ELF-1 (cell line): ENCODE results near the gene CCDC74A.
"Not testable (repeated sequence)": the region's sequence is repeated elsewhere in the genome, so short reads cannot be mapped to it uniquely, and the experiment has no call there.

ENCODE experiments used
- DNase-seq: peaks from one replicate; pipeline ENCODE4 v3.0.0-alpha.2; 2016; ENCODE audit warnings: low read depth, low spot score

Gene CCDC74A

GRCh38 chr2:131527131-131528001 lies at the start of gene CCDC74A:
CCDC74A (plus strand) TSS chr2:131527888; CDS start chr2:131527971, 83 bp downstream.
- DNase-seq: peak; percentile 74

- DNase-seq: not testable (repeated sequence)
Measured at GRCh38 chr2:131478074-131478849, 49.4 kb upstream of the CCDC74A start.

DNA sequence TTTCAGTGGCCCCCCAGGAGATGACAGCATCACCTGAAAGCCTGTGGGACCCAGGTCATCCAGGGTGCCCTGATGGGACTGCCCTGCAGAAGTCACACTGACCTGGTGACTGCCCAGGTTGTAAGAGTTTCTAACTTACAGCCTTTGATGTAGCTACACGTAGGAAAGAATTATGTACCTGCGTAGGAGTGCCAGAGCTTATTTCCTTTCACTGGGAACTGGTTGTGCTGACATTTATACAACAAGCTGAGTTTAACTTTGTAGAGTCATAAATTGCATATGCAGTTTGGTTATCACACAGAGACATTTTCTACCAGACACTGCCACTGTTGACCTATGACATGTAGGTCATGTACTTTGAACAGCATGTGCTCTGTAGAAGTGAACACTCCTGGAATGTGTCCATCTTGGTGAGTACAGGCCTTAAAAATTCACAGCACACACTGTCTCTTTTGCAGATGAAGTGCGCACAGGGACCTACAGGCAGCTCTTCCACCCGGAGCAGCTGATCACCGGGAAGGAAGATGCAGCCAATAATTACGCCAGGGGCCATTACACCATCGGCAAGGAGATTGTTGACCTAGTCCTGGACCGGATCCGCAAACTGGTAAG lies 48.7 kb upstream of the CCDC74A start:
- DNase-seq: not testable (repeated sequence)

DNA sequence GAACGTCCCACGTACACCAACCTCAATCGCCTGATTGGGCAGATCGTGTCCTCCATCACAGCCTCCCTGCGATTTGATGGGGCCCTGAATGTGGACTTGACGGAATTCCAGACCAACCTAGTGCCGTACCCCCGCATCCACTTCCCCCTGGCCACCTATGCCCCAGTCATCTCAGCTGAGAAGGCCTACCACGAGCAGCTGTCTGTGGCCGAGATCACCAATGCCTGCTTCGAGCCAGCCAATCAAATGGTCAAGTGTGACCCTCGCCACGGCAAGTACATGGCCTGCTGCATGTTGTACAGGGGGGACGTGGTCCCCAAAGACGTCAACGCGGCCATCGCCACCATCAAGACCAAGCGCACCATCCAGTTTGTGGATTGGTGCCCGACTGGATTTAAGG lies 47.3 kb upstream of the CCDC74A start:
- not testable (repeated sequence) for DNase-seq

GRCh38 chr2:131482506-131483155 lies 45.1 kb upstream of the CCDC74A start:
- not testable (repeated sequence) for DNase-seq

GRCh38 chr2:131483981-131484820 lies 43.5 kb upstream of the CCDC74A start:
- DNase-seq: not testable (repeated sequence)

DNA sequence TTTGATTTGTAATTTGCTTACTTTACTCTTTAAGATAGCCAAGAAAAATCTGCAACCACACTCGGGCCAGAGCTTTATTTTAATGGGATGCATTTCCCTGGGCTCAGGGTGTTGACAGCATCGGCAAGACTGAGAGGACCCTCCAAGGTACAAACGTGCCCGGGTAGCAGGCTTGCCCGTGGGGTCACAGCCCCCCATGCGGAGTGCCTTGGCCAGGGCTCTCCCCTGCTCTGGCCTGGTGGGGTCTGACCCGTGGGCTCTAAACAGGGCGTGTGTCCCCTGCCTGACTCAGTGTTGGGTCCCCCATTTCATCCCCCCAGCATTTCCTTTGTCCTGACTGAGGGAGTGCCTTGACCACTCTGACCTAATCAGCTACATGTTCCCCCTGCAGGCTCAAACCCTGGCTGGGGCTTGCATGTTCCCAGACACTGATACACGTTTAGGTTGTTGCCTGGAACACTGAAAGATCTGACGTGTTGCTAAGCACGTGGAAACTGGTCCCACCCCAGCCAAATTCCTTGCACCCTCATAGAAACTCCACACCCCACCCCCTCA lies 42.7 kb upstream of the CCDC74A start:
- DNase-seq: not testable (repeated sequence)

DNA sequence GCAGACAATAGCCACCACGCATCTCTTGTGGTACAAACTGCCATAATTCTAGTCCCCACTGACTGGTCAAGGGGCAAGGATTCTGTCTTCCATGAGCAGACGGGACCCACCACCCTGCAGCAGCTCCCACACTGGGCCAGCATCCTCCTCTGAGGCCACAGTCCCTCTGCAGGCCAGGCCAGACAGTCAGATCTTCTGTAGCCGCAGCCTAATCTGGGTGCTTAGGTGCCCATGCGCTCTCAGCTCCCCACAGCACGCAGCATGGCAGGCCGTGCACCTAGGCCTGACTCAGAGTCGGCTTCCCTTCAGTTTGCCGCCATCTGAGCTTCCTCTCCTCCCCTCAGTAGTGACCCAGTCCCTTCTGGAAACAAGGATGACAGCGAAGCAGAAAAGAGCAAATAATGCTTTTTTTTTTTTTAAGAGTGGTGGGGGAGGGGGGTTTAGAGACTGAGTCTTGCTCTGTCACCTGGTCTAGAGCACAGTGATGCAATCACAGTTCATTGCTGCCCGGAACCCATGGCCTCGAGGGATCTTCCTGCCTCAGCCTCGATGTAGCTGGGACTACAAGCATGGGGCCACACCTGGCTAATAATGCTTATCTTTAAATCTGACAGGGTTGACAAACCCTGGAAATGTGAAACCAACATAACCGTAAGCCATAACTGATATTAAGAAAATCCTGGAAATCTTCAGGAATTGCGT lies 41.3 kb upstream of the CCDC74A start:
- peak; percentile 35 for DNase-seq

DNA sequence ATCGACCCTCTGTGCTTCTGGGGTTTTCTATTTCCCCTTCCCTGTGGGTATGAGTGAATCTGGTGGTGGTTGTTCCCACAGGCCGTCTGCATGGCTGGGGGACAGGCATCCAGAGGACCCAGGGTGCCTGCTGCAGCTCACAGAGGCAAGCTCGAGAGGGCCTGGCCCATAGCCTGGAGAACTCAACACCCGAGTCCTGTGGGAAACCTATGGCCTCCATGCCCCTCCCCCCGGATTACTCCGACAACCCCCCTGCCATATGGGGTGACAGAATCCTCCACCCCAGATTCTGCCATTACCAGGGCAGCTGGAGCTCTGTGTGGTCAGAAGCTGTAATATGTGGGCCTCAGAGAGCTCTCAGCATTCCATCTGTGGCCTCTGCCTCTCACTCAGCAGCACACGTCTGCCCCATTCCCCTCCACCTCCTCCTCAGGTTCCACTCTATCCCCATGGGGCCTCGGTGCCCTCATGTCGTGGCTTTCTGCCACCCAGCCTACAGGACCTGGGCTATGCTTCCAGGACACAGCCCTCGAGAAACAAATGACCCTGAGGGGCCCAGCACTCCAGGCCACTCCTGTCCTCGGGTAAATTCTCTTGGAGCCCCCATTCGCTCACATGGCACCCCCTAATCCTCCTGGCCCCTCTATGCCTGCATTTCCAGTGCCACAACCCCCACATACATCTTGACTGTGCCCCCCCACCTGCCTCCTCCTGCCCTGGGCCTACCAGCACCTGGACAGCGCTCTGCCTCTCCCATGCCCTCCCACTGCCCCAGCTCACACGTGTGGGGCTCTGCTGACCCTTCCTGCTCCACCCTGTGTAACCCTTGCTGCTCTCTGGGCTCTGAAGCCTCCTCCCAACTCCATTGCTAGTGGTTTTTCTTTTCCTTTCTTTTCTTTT lies 39.1 kb upstream of the CCDC74A start:
- no peak for DNase-seq

DNA sequence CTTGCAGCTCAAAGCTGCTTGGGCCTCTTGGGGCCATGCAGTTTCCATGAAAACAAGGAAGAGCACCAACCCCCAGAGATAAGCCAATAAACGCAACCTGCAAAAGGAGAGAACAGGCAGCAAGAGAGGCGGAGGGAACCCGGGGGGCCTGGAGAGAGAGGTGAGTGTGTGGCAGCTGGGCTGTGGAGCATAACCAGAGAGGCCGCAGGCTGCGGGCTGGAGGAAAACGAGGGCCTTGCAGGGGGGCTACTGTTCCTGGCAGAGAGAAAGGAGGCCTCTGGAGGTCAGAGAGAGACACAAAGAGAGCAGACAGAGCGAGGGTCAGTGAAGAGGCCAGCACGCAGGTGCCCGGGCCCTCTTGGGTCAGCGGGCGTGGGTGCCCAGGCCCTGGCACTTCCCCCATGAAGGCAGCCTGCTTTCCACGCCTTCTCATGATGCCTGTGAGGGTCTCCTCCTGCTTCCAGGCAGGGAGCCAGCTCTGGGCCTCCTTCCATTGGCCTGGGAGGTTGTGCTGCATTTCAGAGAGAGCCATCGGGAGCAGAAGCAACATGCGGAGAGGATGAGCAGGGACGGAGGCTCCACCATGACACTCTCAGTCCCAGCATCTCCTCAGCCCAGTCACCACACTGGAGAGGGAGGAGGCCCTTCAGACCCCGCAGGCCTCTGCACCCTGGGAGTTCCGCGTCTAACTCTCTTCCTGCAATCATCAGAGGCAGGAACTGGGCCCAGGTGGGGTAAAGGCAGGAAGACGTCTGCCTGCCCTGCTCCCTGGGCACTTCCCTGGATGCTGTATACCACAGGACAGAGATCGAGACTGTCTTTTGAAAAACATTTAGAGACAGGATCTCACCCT lies 36.8 kb upstream of the CCDC74A start:
- peak; percentile 15 for DNase-seq

- peak; percentile 33 for DNase-seq
Measured at GRCh38 chr2:131491469-131491836, 36.2 kb upstream of the CCDC74A start.

DNA sequence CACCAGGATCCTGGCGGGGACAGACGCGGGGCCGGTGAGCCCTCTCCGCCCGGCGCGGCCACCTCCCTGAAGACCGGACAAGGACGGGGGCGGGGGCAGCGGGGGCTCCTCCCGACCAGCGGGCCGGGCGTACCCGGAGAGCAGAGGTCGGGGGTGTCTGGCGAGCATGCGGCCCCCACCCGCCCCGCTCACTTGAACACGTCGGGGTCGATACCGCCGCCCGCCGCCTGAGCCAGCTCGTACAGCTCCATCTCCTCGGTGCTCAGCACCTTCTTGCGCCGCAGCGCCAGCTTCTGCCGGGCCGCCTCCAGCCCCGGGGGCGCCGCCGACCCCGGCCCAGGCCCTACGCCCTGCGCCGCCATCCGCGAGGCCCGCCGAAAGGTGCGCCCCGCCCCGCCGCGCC lies 35.7 kb upstream of the CCDC74A start, which contains the start of gene MZT2A:
Gene MZT2A (minus strand): TSS at position 383 of the 403 bp plus-strand sequence. CDS start 21 bp downstream, at position 362.
- not testable (repeated sequence) for DNase-seq

DNA sequence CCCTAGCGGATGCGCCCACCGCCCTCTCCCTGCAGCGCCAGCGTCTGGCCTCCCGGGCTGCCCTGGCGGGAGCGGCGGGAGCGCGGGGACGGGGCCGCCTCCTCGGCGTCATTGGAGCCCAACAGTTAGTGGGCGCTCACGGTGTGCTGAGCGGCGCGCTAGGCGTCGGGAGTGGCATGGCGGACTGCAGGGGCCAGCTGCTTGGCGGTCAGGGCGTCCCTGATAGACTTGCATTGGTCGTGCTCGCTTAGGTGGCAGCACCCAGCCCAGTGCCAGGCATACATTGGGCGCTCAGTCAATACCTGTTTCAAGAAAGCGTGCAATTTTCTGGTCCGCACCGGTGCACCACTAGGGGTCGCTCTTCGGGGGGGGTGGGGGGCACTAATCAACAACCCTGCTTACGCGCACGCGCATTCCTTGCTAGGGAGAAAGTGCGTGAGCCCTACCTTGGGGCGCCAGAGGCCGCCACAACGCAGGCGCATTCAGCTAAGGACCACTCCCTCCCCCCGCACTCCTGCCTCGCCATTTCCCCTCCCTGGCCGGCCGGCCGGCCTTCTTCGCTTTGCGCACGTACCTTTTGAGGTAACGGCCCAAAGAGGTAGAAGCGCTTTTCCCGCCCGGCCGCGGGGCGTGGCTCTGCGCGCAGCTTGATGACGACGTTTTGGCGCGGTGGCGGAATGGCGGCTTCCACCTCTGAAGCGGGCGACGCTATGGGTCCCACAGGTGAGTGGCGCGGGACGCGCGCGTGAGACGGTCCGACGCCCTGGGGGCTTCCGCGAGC lies 35.1 kb upstream of the CCDC74A start:
- DNase-seq: peak; percentile 98

DNA sequence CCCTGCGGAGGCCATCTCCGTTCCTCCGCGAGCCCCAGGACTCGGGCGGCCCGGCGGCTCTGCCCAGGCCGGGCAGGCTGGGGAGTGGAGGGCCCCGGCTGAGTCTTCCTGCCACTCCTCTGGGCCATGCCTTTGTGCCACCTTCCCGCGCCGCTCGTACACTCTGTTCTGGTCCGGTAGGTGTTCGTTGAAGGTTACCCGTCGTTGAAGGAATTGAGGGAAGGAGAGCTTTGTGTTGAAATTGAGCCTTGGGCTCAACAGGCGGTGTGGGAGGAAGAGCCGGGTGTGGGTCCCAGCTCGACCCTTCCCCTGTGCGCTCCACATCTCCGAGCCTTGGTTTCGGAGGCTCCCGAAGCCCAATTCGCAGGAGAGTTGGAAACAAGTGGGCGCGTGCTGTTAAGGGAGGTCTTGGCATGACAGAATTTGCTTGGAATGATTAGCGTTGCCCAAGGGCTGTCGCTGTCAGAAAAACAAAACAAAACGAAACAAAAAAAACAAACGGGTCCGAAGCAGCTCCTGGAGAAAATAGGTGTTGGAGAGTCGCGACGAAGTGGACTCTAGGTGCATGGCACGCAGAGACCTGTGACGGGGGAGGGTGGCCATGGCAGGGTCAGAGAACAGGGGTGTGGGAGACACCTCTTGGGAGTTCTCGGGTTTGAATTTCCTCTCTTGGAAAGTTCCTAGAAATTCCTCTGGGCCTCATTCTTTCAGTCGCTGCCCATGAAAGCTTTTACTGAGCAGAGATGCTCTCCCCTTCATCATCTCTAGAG lies 34.3 kb upstream of the CCDC74A start:
- peak; percentile 41 for DNase-seq

DNA sequence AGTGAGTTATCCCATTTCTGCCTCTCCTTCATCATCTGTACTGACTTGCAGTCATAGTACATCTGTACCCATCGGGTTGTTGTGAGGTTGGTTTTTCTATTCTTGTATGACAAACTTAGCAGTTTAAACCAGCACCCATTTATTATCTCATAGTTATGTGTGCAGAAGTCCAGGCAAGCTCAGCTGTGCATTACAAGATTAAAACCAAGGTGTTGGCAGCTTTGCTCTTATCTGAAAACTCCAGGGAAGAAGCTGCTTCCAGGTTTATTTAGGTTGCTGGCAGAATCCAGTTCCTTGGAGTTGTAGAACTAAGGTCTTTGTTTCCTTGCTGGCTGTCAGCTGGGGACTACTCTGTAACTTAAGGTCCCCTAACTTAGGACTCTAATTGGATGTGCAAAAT lies 32.2 kb upstream of the CCDC74A start:
- not testable (repeated sequence) for DNase-seq
